ENCODE data around the gene GIGYF1.
"Not testable (repeated sequence)": the region's sequence is repeated elsewhere in the genome, so short reads cannot be mapped to it uniquely, and the experiment has no call there.

GIGYF1 gene

DNA sequence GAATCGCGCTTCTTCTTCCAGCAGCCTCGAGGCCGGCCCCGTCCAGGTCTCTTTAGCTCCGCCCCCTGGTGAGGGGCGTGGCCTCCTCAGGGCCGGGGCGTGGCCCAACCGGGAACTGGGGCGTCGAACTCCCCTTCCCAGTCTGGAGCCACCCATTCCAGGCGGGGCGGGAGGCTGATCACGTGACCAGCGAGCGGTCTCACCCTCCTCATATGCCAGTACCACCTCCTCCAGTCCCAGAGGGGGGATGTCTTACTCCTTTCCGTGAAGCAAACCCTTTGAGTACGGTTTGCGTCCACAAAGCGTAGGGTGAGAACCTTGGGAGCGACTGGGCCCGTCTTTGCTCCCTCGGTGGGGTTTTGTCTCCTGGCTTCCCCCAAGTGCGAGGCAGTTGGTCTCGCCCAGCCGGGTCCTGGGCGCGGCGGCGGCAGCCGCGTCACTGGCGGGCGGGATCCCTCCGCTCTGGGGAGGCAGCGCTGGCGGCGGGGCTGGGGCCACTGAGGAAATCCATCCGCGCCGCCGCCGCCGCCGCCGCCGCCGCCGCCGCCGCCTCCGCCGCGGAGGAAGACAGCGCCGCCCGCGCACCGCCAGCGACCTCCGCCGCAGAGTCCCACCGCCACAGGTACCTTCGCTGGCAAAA is 20.6 kb downstream of the GIGYF1 start, which contains the start of gene GNB2:
GNB2 (plus strand) TSS at position 439 of the 640 bp plus-strand sequence. CDS start 2,526 bp downstream, outside the sequence.
- DNase-seq (ENCODE audit: low spot score): peak; percentile 96

DNA sequence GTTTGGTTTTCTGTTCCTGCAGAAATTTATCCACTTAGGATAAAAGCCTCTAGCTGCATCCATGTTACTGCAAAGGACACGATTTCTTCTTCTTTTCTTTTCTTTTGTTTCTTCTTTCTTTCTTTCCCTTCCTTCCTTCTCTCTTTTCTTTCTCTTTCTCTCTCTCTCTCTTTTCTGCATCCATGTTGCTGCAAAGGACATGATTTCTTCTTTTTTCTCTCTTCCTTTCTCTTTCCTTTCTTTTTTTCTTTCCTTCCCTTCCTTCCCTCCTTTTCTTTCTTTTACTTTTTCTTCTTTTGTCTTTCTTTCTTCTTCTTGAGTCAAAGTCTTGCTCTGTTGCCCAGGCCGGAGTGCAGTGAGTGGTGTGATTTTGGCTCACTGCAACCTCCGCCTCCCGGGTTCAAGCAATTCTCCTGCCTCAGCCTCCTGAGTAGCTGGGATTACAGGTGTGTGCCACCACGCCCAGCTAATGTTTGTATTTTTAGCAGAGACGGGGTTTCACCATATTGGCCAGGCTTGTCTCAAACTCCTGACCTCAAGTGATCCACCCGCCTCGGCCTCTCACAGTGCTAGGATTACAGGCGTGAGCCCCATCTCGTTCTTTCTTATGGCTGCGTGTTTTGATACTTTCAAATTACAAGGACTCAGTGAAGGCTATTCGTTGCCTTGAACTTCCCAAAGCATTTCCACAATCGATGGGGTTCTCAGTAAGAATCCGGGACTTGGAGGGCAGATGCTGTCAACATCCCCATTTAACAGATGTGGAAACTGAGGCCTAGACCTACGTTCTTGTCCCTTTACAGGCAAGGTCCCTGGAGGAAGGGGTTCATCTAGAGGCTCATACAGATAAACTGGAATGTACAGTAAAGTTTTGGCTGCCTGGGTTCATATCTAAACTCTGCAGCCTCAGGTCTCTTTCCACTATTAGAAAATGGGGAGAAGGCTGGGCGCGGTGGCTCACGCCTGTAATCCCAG is 22.4 kb downstream of the GIGYF1 start:
- no peak for DNase-seq (ENCODE audit: low spot score)

DNA sequence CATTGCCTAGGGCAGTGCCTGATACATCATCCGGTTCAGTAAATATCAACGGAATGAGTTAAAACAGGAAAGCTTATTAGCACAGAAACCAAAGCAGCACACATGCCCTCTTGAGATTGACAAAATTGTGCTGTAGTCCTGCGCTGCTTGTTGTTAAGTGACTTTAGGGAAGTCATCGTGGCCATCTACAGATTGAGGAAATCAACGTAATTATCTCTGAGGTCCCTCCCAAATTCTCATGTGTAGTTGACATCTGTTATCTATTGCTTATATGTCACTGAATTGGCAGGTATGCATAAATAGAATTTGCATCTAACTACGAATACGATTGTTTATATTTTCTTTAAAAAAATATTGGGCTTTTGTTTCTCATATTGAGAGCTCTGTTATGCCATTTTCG is 24.0 kb downstream of the GIGYF1 start:
- DNase-seq (ENCODE audit: low spot score): no peak

DNA sequence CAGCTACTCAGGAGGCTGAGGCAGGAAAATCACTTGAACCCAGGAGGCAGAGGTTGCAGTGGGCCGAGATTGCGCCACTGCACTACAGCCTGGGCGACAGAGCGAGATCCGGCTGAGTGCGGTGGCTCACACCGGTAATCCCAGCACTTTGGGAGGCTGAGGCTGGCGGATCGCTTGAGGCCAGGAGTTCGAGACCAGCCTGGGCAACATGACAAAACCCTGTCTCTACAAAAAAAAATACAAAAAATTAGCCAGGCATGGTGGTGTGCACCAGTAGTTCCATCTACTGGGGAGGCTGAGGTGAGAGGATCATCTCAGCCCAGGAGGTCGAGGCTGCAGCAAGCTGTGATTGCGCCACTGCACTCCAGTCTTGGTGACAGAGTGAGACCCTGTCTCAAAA is 24.9 kb downstream of the GIGYF1 start:
- not testable (repeated sequence) for DNase-seq (ENCODE audit: low spot score)

DNA sequence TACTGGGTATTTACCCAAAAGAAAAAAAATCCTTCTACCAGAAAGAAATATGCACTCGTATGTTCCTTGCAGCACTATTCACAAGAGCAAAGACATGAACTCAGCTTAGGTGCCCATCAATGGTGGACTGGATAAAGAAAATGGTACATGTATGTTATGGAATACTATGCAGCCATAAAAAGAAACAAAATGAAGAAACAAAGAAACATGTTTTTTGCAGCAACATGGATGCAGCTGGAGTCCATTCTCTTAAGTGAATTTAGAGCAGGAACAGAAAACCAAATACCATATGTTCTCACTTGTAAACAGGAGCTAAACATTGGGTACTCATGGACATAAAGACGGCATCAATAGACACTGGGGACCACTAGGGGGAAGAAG is 26.0 kb downstream of the GIGYF1 start:
- DNase-seq (ENCODE audit: low spot score): no peak

DNA sequence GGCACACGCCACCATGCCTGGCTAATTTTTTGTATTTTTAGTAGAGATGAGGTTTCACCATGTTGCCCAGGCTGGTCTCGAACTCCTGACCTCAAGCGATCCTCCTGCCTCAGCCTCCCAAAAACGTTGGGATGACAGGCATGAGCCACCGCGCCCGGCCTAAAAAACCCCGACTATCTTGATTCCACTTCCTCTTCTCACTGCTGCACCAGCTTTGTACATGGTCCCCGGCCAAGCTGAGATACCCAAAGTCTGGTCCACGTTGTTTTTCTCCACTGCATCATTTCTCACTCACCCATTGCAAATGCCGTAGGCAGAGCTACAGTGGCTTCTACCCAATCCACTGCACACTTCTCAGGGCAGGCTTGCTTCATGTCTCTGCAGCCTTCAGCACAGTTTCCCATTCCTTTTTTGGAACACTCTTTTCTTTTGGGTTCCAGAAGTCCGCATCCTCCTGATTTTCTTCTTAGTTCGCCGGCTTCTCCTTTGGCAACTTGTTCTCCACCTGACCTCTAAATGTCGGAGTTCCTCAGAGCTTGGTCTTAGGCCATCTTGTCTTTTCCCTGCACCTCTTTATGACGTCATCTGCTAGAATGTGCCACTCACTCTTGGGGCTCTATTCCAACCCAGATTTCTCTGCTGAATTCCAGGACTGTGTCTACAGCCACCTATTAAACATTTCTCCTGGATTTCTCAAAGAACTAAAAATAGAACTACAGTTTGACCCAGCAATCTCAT is 26.6 kb downstream of the GIGYF1 start:
- no peak for DNase-seq (ENCODE audit: low spot score)

DNA sequence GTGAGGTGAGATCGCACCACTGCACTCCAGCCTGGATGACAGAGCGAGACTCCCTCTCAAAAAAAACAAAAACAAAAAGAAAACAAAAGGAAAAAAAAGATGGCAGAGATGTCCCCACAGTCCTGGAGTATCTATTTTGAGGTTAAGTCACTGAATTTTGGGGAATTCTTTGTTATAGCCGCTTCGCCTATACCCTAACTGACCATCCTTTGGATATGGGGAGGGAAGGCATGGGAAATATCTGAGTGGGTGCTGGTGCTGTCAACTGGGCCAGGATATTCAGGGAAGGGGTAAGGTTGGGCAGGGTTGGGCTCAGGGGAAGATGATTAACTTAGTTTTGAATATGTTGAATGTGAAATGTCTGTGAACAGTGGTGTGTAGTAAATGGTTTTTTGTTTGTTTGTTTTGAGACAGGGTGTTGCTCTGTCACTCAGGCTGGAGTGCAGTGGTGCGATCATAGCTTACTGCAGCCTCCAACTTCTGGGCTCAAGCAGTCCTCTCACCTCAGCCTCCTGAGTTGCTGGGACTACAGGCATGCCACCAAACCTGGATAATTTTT is 28.8 kb downstream of the GIGYF1 start:
- no peak for DNase-seq (ENCODE audit: low spot score)

DNA sequence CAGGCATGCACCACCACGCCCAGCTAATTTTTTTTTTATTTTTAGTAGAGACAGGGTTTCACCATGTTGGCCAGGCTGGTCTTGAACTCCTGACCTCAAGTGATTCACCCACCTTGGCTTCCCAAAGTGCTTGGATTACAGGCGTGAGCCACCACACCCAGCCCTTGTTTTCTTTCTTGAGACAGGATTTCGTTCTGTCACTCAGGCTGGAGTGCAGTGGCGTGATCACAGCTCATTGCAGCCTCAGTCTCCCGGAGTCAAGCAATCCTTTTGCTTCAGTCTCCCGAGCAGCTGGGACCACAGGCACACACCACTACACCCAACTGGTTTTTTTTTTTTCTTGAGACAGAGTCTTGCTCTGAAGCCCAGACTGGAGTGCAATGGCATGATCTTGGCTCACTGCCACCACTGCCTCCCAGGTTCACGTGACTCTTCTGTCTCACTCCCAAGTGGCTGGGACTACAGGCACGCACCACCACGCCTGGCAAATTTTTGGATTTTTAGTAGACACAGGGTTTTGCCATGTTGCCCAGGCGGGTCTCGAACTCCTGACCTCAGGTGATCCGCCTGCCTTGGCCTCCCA is 31.8 kb downstream of the GIGYF1 start:
- not testable (repeated sequence) for DNase-seq (ENCODE audit: low spot score)

DNA sequence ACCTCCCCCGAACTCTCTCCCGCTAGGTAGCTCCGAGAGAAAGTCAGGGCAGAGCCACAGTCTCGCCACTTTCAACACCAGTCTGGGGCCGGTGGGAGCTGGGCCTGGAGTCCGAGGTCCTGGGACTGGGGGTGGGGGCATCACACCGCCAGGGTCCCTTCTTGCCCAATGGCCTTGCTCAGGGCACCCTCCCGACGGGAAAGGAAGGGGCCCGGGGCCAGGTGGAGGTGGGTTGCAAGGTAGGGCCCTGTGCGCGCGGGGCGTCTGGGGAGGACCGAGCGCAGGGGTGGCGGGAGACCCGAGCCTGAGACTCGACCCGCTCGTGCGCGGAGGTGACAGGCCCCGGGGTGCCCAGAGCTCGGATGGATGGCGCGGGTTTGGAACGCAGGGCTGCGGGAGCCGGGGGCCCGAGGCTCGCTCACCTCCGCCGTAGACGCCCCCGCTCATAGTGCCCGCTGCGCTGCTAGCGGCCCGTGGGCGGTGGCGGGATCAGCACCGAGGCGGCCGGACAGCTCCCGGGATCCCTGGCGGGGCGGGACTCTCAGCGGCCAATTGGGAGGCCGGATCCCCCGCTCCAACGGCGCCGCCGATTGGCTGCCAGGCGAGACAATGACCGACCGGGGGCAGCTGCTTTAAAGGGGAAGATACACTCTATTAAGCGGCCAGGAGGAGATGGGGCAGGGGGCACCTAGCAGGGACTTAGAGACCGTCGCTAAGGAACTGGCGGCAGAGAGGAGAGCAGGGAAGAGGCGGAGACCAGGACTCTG is 38.0 kb downstream of the GIGYF1 start, which contains the start of gene ACTL6B:
ACTL6B (minus strand) TSS at position 541 of the 767 bp plus-strand sequence; CDS start at position 447, 94 bp downstream.
- peak; percentile 100 for DNase-seq (ENCODE audit: low spot score)

DNA sequence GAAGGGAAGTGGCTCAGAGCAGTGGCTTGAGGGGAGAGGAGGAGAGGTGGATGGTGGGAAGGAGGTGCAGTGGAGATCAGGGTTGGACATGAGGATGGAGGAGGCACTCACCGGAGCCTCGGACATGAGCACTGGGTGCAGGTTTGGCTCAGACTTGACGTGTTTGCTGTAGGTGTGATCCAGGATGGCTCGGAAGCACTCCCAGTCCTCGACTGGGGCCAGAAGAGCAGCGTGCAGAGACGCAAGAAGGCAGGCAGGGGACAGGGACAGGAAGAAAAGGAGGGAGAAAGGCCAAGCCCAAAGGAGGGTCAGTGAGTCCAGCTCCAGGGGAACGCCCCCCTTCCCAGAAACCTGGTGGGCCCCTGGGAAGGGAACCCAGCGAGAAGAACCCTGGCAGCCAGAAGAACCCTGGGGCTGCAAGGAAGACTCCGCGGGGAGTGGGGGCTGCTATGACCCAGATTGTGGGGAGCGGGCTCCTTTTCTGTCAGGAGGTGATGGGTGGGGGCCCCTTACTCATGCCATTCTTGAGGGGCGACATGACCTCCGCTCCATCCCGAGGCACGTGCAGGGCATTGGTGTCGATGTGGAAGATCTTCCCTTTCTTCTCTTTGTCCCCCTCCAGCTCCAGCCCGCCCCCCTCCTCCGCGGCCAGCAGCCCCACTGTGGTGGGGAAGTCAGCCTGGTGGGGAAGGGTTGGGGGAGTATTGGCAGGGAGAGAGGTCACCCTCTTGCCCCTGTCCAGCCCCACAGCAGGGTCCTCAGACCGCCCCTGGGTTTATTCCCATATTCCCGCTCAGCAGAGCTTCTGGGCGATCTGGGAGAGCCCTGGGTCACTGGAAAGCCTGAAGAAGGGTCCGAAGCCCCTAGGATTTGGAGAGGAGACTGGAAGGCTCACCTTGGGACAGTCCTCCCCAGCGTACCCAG is 38.9 kb downstream of the GIGYF1 start:
- DNase-seq (ENCODE audit: low spot score): no peak

DNA sequence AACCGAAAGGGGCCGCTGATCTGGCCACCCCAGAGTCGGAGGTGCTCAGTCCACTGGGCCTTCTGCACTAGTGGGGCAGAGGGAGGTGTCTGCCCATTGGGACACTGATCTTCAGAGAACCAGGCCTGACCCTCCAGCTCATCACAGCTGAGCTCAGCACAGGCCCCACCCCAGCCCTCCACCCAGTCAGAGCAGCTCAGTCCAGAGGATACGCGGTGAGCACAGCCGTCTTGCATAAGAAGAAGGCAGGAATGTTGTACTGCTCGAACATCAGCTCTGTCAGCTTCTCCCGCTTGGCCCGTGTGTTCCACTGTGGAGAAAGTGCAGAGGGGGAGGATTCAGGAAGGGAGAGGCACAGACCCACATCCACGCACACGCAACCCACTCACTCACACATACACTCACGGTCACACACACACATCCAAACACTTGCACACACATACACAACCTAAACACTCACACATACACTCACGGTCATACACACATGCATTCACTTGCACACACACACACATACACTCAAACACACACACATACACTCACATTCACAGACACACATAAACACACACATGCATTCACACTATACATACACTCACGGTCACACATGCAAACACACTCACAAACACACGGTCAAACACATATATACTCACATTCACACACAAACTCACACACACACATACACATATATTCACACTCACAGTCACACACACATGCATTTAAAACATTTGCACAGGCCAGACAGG is 44.1 kb downstream of the GIGYF1 start:
- no peak for DNase-seq (ENCODE audit: low spot score)

DNA sequence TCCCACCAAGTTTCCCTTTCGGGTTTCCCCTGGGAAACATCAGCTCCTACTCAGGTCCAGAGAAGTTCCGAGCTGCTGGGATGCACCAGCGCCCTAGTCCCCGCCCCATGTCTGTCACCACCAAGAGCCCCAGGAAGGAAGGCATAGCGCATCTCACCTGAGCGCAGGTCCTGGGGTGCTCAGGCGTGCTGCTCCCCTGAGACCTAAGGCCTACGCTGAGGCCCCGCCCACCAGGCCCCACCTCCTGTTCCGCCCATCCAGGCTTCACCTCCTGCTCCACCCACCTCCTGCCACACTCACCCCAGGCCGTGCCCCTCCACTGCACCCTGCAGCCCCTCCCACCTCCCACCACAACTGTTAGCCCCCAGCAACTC is 51.5 kb downstream of the GIGYF1 start:
- DNase-seq (ENCODE audit: low spot score): peak; percentile 91

DNA sequence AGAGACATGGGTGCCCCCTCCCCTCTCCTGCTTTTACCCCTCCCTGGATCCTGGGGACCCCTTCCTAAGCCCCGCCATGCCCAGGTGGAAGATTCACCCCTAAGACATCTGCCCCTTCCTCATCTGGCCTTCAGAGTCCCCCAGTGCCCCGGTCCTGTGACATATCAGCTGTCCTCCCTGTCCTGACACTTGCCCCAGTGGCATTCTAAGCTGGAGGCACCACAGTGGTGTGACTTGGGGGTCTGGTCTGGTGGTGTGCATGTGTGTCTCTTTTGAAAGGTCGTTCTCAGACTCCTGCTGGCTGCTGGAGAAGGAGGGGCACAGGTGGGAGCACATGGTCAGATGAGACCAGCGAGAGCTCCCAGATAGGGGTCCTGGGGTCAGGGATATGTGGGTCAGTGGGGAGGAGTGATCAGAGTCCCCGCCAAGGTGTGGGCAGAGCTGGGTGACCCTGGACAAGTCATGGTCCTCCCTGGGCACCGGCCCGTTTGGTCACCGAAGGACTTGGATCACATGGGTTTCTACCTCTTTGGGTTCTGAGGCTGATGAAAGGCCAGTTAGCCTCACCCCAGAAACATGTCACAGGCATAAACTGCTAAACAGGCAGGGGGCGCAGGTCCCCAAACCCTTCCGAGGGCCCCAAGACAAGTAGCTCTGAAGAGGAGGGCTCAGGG is 52.1 kb downstream of the GIGYF1 start:
- no peak for DNase-seq (ENCODE audit: low spot score)

DNA sequence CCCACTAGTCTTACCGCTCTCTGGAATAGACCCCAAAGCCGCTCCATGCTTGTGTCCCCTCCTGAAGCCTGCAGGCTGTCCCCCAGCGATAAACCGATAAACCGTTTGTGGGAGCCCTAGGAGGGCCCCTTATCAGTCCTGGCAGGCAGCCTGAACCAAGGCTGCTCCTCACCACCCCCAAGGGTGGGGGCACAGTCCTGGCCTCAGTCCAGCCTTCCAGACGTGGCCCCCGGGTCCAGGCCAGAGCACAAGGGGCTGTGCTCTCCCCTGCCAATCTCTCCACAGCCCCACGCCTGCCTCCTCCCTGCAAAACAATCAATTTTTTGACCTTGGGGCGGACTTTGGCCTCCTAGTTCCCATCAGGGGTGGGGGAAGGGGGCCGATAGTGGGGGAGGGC is 52.6 kb downstream of the GIGYF1 start, which contains the start of gene TFR2:
TFR2 (minus strand) TSS at position 90 of the 397 bp plus-strand sequence; CDS start at position 47, 43 bp downstream.
- DNase-seq (ENCODE audit: low spot score): no peak

DNA sequence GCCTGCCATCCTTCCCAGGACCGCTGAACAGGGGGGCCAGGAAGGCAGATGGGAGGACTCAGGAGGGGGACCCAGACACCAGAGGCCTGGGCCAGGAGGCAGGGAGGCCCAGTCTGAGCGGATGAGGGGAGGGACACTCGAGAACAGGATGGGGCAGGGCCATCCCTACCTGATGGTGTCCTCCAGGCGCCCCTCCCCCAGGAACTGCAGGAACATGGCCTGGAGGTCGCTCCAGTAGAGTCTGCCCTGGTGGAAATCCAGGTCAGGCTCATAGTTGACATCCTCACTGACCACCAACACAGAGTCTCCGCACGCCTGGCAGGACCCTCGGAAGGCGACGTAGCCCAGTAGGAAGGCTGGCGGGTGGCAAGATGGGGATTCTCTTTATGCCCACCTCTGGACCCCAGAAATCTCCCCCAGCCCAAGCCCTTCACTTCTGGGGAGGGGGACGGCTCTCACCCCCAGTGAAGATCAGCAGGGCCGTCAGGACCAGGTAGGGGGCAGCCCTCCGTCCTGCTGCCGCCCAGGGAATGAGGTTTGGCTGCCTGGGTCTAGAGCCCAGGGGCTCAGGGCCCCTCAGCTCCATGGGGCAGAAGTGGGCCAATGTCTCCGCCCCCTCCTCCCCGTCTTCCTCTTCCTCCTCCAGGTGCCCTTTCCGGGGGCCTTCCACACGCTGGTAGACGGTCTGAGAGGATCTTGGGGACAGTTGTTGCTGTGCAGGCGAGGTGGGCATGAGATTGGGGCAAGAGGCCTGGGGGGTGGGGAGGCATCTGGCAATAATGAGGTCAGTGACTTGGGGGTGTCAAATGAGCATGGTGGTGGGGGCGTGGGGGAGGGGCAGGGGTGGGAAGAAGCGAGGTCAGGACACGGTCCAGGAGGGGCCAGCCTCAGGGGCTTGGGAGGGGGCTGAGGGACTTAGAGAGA is 53.3 kb downstream of the GIGYF1 start:
- DNase-seq (ENCODE audit: low spot score): no peak

DNA sequence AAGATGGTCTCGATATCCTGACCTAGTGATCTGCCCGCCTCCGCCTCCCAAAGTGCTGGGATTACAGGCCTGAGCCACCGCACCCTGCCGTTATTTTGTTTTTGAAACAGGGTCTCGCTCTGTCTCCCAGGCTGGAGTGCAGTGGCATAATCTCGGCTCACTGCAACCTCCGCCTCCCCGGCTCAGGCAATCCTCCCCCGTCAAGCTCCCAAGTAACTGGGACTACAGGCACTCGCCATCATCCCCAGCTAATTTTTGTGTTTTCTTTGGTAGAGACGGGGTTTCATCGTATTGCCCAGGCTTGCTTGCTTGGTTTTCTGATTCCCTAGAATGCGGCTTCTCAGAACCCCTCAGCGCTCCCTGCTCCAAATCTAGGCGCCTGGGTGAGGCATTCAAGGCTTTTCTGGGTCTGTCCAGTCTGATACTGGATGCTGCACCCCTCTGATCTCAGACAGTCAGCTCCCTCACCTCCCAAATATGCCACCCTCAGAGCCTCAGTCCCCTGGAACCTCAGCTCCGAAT is 54.0 kb downstream of the GIGYF1 start:
- DNase-seq (ENCODE audit: low spot score): no peak
